ENCODE results near the gene SHISA9.

The SHISA9 gene

GRCh38 chr16:12975766-12976165, 74.4 kb downstream of the SHISA9 start:
- Histone ChIP-seq H3K27ac (replicated peaks) (no peak overlapping the region), H3K4me3 (replicated peaks; ENCODE audit: insufficient read depth, low read length) (no peak overlapping the region), H3K27me3 (ENCODE audit: insufficient read depth, poor library complexity, severe bottlenecking) (no peaks in the 10 kb centered on the region)
- TF ChIP-seq SPI1 (IDR thresholded peaks at IDR 0.05; ENCODE audit: borderline replicate concordance, low read depth), result no peak
- no peak for TF ChIP-seq GABPA (IDR thresholded peaks at IDR 0.05; ENCODE audit: low read depth)
- no peak for TF ChIP-seq REST (IDR thresholded peaks at IDR 0.05; ENCODE audit: insufficient replicate concordance, low read depth)
- no peak for TF ChIP-seq CTCF (IDR thresholded peaks at IDR 0.05; ENCODE audit: insufficient read depth, low read length)
- no peak for DNase-seq (ENCODE audit: low read depth in 1 of 2, low spot score in 1 of 2)

- Histone ChIP-seq H3K27me3 (ENCODE audit: insufficient read depth, poor library complexity, severe bottlenecking) (no peaks in the 10 kb centered on the region), H3K4me3 (replicated peaks; ENCODE audit: insufficient read depth, low read length) (no peak overlapping the region), H3K27ac (replicated peaks) (no peak overlapping the region)
- no peak for DNase-seq (ENCODE audit: low read depth in 1 of 2, low spot score in 1 of 2)
- TF ChIP-seq POLR2AphosphoS5 (IDR thresholded peaks at IDR 0.05; ENCODE audit: low read depth) (no peak), REST (IDR thresholded peaks at IDR 0.05; ENCODE audit: insufficient replicate concordance, low read depth) (no peak), GABPA (IDR thresholded peaks at IDR 0.05; ENCODE audit: low read depth) (no peak), SPI1 (IDR thresholded peaks at IDR 0.05; ENCODE audit: borderline replicate concordance, low read depth) (no peak), CTCF (IDR thresholded peaks at IDR 0.05; ENCODE audit: insufficient read depth, low read length) (no peak)
These were observed 75.1 kb downstream of the SHISA9 start for GRCh38 chr16:12976496-12976895.

- H3K27ac ChIP-seq (replicated peaks), result no peak overlapping the region
- DNase-seq (ENCODE audit: low read depth in 1 of 2, low spot score in 1 of 2), result no peak
- TF ChIP-seq SPI1 (IDR thresholded peaks at IDR 0.05; ENCODE audit: borderline replicate concordance, low read depth), result no peak
- TF ChIP-seq GABPA (IDR thresholded peaks at IDR 0.05; ENCODE audit: low read depth), result no peak
- TF ChIP-seq REST (IDR thresholded peaks at IDR 0.05; ENCODE audit: insufficient replicate concordance, low read depth), result no peak
- no peaks in the 10 kb centered on the region for H3K27me3 ChIP-seq (ENCODE audit: insufficient read depth, poor library complexity, severe bottlenecking)
- no peak overlapping the region for H3K4me3 ChIP-seq (replicated peaks; ENCODE audit: insufficient read depth, low read length)
These were observed 75.5 kb downstream of the SHISA9 start for GRCh38 chr16:12976936-12977335.

- Histone ChIP-seq H3K27ac (replicated peaks) (no peak overlapping the region), H3K4me3 (replicated peaks; ENCODE audit: insufficient read depth, low read length) (no peak overlapping the region), H3K27me3 (ENCODE audit: insufficient read depth, poor library complexity, severe bottlenecking) (no peaks in the 10 kb centered on the region)
- TF ChIP-seq REST (IDR thresholded peaks at IDR 0.05; ENCODE audit: insufficient replicate concordance, low read depth) (no peak), CTCF (IDR thresholded peaks at IDR 0.05; ENCODE audit: insufficient read depth, low read length) (no peak), POLR2AphosphoS5 (IDR thresholded peaks at IDR 0.05; ENCODE audit: low read depth) (no peak)
- no peak for DNase-seq (ENCODE audit: low read depth in 1 of 2, low spot score in 1 of 2)
These were observed 84.1 kb downstream of the SHISA9 start for GRCh38 chr16:12985516-12985915.

All from HL-60 (cell line).